Urothelium cell line (cell line): ENCODE results near the gene BMX.

Experiments used
- DNase-seq: peaks from one replicate; pipeline ENCODE4 v3.0.0; 2011; ENCODE audit warnings: low spot score, mixed read lengths
- FAIRE-seq: peaks from 2 replicates; lab custom pipeline; 2011; peaks lifted over from hg19 to GRCh38; lab: Jason Lieb, UNC

Gene BMX

GRCh38 chrX:15567886-15568616, 67.4 kb downstream of the BMX start:
- no peak for FAIRE-seq
- no peak for DNase-seq

- DNase-seq (no peak), FAIRE-seq (no peak)
Measured at GRCh38 chrX:15570145-15570544, 69.5 kb downstream of the BMX start.

GRCh38 chrX:15574017-15574416, 73.4 kb downstream of the BMX start:
- no peak for FAIRE-seq
- no peak for DNase-seq

- DNase-seq, result no peak
- no peak for FAIRE-seq
Measured at GRCh38 chrX:15576019-15576418, 75.4 kb downstream of the BMX start.

GRCh38 chrX:15579778-15580747, 79.5 kb downstream of the BMX start:
- FAIRE-seq (no peak), DNase-seq (no peak)

GRCh38 chrX:15594371-15594770, 93.8 kb downstream of the BMX start:
- DNase-seq, result no peak
- no peak for FAIRE-seq

GRCh38 chrX:15598026-15598425, 97.4 kb downstream of the BMX start:
- DNase-seq, result no peak
- no peak for FAIRE-seq

GRCh38 chrX:15599461-15599860, 98.9 kb downstream of the BMX start:
- FAIRE-seq (no peak), DNase-seq (no peak)

GRCh38 chrX:15600049-15600448, 99.4 kb downstream of the BMX start:
- no peak for FAIRE-seq
- no peak for DNase-seq

- DNase-seq (no peak), FAIRE-seq (no peak)
Measured at GRCh38 chrX:15600745-15601144, 100.1 kb downstream of the BMX start, which contains the start of gene ACE2. Gene ACE2, minus strand, starts transcription at chrX:15600960. Its CDS starts 49 bp downstream, at chrX:15600911.

- FAIRE-seq (no peak), DNase-seq (no peak)
Measured at GRCh38 chrX:15601932-15602331, 101.3 kb downstream of the BMX start.

- FAIRE-seq, result no peak
- no peak for DNase-seq
Measured at GRCh38 chrX:15602761-15603160, 102.2 kb downstream of the BMX start.

GRCh38 chrX:15605226-15605625, 104.6 kb downstream of the BMX start:
- no peak for FAIRE-seq
- no peak for DNase-seq
